SK-N-MC (cell line): ENCODE data around the gene HLA-DMB.

Experiments
- DNase-seq: peaks from one replicate; pipeline ENCODE4 v3.0.0-alpha.2; 2011; ENCODE audit warnings: low read depth, low spot score
- H3K27ac ChIP-seq: fragments of 200-600 bp; sonication (generic); 2 replicates; pipeline ENCODE4 v1.5.1; 2016; ENCODE audit warnings: mixed run types
- H3K36me3 ChIP-seq: fragments of 200-600 bp; sonication (generic); 2 replicates; pipeline ENCODE4 v1.6.1; 2017; ENCODE audit warnings: antibody characterized with exemption, low read length, mixed read lengths; ENCODE audit not compliant: insufficient read depth
- H3K4me3 ChIP-seq: fragments of 200-600 bp; sonication (generic); 2 replicates; pipeline ENCODE4 v1.5.1; 2016
- H3K9ac ChIP-seq: fragments of 200-600 bp; sonication (generic); 2 replicates; pipeline ENCODE4 v1.8.0; 2017; ENCODE audit warnings: mixed run types, mixed read lengths; ENCODE audit not compliant: insufficient read length
- H3K9me3 ChIP-seq: fragments of 200-600 bp; sonication (generic); 2 replicates; pipeline ENCODE4 v1.6.1; 2017; ENCODE audit warnings: low read depth, mild to moderate bottlenecking, antibody characterized with exemption, low read length, moderate library complexity, mixed read lengths
- EZH2 ChIP-seq: fragments of 200-600 bp; sonication (generic); IDR thresholded peaks from one replicate; pipeline ENCODE4 v1.6.1; 2017; ENCODE audit warnings: antibody characterized with exemption
- FOXP2 ChIP-seq: optimal IDR thresholded peaks from 2 replicates; pipeline ENCODE3; 2011; ENCODE audit warnings: mild to moderate bottlenecking, moderate library complexity; ENCODE audit not compliant: insufficient read depth; ENCODE audit errors: extremely low read length, control extremely low read depth
- POLR2AphosphoS5 ChIP-seq: IDR thresholded peaks from 2 replicates; pipeline ENCODE4 v1.6.1; 2012; ENCODE audit warnings: mild to moderate bottlenecking, low read depth, low read length, borderline replicate concordance

Gene HLA-DMB

DNA sequence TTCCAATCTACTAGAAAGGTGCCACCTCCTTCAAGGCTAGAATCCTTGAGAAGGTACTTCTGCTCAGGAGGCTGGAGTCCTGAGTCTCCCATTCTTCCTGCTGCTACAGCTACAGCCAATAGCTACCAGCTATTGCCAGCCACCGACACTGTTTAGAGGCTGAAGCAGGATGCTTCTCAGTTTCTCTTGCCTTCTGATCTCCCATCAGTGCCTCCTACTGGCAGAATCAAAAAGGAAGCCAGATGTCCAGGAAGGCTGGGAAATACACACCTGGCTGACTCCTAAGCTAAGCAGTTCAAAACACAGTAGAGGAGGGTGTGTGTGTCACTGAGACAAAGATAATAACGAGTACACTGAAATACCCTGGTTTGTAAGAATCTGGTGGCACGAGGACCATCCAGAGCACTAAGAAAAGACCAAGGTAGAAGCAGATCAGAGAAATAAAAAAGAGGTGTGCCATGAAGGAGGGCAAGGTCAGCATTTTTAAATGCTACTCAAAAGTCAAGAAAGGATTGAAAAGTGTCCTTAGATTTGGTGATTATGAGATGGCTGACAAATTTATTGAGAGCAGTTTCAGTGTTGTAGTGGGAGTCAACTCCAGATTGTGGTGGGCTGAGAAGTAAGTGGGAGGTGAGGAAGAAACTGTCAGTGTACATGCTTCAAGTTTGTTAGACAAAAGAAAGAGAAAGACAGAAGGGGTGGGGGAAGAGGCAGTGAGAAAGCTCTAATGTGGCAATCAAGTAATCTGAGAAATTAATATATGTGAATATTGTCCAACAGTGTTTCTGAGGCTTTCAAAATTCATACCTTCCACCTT is 14.4 kb upstream of the HLA-DMB start:
- DNase-seq = no peak
- Histone ChIP-seq H3K9me3 (no peaks in the 10 kb centered on the region), H3K4me3 (no peak overlapping the region), H3K9ac (no peak overlapping the region), H3K36me3 (peaks cover 4% of the 10 kb centered on the region; the same call in 1 of the 2 replicates), H3K27ac (no peak overlapping the region)
- TF ChIP-seq POLR2AphosphoS5 = no peak
- TF ChIP-seq FOXP2 = no peak
- no peak for TF ChIP-seq EZH2

DNA sequence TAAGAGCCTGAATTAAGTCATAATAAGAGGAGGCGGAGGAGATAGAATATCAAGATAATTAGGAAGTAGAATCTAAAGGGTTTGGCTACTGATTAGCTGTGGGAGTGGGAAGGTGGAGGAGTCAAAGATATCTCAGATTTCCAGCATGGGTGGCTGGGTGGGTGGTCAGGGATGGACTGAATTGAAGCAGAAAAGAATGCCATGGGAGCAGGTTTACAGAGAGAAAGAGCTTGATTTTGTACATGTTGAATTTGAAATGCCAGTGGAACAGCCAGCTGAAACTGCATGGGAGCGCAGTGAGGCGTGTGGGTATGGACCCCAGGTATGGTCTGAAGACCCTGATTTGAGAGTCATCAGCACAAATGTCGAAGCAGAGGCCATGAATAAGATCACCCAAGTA is 13.4 kb upstream of the HLA-DMB start:
- H3K9ac ChIP-seq = no peak overlapping the region

GRCh38 chr6:32953775-32954174 is 12.9 kb upstream of the HLA-DMB start:
- Histone ChIP-seq H3K36me3 (peaks cover 4% of the 10 kb centered on the region; the same call in 1 of the 2 replicates), H3K27ac (no peak overlapping the region), H3K9ac (no peak overlapping the region), H3K9me3 (no peaks in the 10 kb centered on the region), H3K4me3 (no peak overlapping the region)
- DNase-seq = no peak
- TF ChIP-seq POLR2AphosphoS5 = no peak
- no peak for TF ChIP-seq EZH2
- TF ChIP-seq FOXP2 = no peak

More for the DNA sequence above, 13.4 kb upstream of the HLA-DMB start:
- Histone ChIP-seq H3K27ac (no peak overlapping the region), H3K9me3 (no peaks in the 10 kb centered on the region), H3K4me3 (no peak overlapping the region), H3K36me3 (peaks cover 4% of the 10 kb centered on the region; the same call in 1 of the 2 replicates)
- no peak for DNase-seq
- TF ChIP-seq POLR2AphosphoS5 = no peak
- no peak for TF ChIP-seq EZH2
- no peak for TF ChIP-seq FOXP2

GRCh38 chr6:32952817-32953739 is 12.2 kb upstream of the HLA-DMB start, which contains the start of gene HLA-DMA:
TSS of gene HLA-DMA (minus strand) at chr6:32953097. CDS start at chr6:32953036, 61 bp downstream.
- Histone ChIP-seq H3K9ac (no peak within 1 kb of the TSS), H3K9me3 (no peaks in the 10 kb centered on the region), H3K27ac (no peak within 1 kb of the TSS), H3K4me3 (no peak within 1 kb of the TSS), H3K36me3 (peaks cover 4% of the 10 kb centered on the region; the same call in 1 of the 2 replicates)
- no peak for DNase-seq
- TF ChIP-seq FOXP2 = no peak
- no peak for TF ChIP-seq EZH2
- no peak for TF ChIP-seq POLR2AphosphoS5

GRCh38 chr6:32950449-32950848 is 9.6 kb upstream of the HLA-DMB start:
- no peak overlapping the region for H3K27ac ChIP-seq
- H3K4me3 ChIP-seq = no peak overlapping the region
- DNase-seq = no peak
- peaks cover 4% of the 10 kb centered on the region; the same call in 1 of the 2 replicates for H3K36me3 ChIP-seq
- H3K9me3 ChIP-seq = no peaks in the 10 kb centered on the region
- no peak overlapping the region for H3K9ac ChIP-seq
- no peak for TF ChIP-seq FOXP2
- TF ChIP-seq POLR2AphosphoS5 = no peak
- no peak for TF ChIP-seq EZH2

DNA sequence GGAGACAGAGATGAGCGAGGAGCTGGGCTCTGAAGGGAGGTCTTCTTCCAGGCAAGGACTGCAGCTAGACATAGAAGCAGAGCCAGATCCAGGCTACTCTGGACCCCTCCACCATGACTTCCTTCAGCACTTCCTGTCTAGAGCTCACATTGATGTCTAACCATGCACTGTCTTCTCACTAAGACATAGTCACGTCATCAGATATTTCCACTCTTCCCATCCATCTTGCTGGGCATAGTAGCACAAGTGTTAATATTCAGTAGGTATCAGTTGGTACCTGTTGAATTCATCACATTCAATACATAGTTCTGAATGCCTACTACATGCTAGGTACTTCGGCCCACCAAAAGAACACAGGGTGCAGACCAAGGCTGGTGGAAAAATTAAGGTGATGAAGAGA is 9.2 kb upstream of the HLA-DMB start:
- H3K9me3 ChIP-seq = no peaks in the 10 kb centered on the region
- no peak overlapping the region for H3K27ac ChIP-seq
- H3K9ac ChIP-seq = no peak overlapping the region
- no peak for DNase-seq
- no peak for TF ChIP-seq FOXP2
- TF ChIP-seq EZH2 = no peak
- TF ChIP-seq POLR2AphosphoS5 = no peak
- peaks cover 4% of the 10 kb centered on the region; the same call in 1 of the 2 replicates for H3K36me3 ChIP-seq
- no peak overlapping the region for H3K4me3 ChIP-seq

- Histone ChIP-seq H3K4me3 (no peak overlapping the region), H3K9ac (no peak overlapping the region), H3K27ac (no peak overlapping the region), H3K36me3 (peaks cover 4% of the 10 kb centered on the region; the same call in 1 of the 2 replicates), H3K9me3 (no peaks in the 10 kb centered on the region)
- DNase-seq = no peak
- TF ChIP-seq POLR2AphosphoS5 (no peak), EZH2 (no peak), FOXP2 (no peak)
Measured at GRCh38 chr6:32949113-32949512, 8.3 kb upstream of the HLA-DMB start.
